GM13976 (cell line): ENCODE data around the gene CD79B.
"Not testable (repeated sequence)": the region's sequence is repeated elsewhere in the genome, so short reads cannot be mapped to it uniquely, and the experiment has no call there.

ENCODE experiments used
- DNase-seq: peaks from one replicate; pipeline ENCODE4 v3.0.0; 2012; ENCODE audit warnings: low spot score
- CTCF ChIP-seq: IDR thresholded peaks from 2 replicates; pipeline ENCODE4 v1.5.1; 2012; ENCODE audit warnings: borderline replicate concordance, mild to moderate bottlenecking; ENCODE audit not compliant: insufficient read depth; ENCODE audit errors: extremely low read depth, missing control alignments, control extremely low read depth
- in situ Hi-C: fragments of 300-500 bp; cut with MboI; formaldehyde crosslinking; loops from one replicate; pipeline ENCODE4 v1.12.0; 2022; ENCODE audit warnings: low sequenced_read_pairs, mixed read lengths, inconsistent platforms; ENCODE audit not compliant: unreplicated experiment

The CD79B gene

GRCh38 chr17:63889026-63889848 is 42.9 kb downstream of the CD79B start:
- in situ Hi-C loops, DNase-seq: not testable (repeated sequence)
- peak; percentile 43 for TF ChIP-seq CTCF

GRCh38 chr17:63885119-63885518 is 47.0 kb downstream of the CD79B start:
- DNase-seq, in situ Hi-C loops: not testable (repeated sequence)

GRCh38 chr17:63882626-63883126 is 49.5 kb downstream of the CD79B start:
- DNase-seq, in situ Hi-C loops: not testable (repeated sequence)

- DNase-seq = peak; percentile 86
- in situ Hi-C loops = no loop called here
Observed at GRCh38 chr17:63881935-63882601, 50.1 kb downstream of the CD79B start, which contains the start of gene GH2. Gene GH2, minus strand, starts transcription at chr17:63881944. Its CDS starts 143 bp downstream, at chr17:63881801.

GRCh38 chr17:63881337-63881736 is 50.8 kb downstream of the CD79B start:
- in situ Hi-C loops, DNase-seq: not testable (repeated sequence)

More at GRCh38 chr17:63881935-63882601, 50.1 kb downstream of the CD79B start, which contains the start of gene GH2:
- peak; percentile 73 for TF ChIP-seq CTCF

GRCh38 chr17:63880706-63881105 is 51.4 kb downstream of the CD79B start:
- no peak for TF ChIP-seq CTCF
- in situ Hi-C loops = no loop called here
- DNase-seq = no peak
